ENCODE results near the gene RFFL. TPM values are rescaled to one million over a fixed set of nuclear protein-coding genes. Genes with fewer than 3 reads are reported as not detected.
A peak's percentile ranks its signal among the peaks of the same experiment; 100 is the strongest.

The RFFL gene
- total and polyA plus RNA-seq, 2 of the 4 experiments (the other 2 are of a cell fraction): 11.6 to 19.2 TPM

- in situ Hi-C loops (cut with MboI; ENCODE audit: low sequenced_read_pairs): no loop called here
- H3K9ac ChIP-seq (ENCODE audit: low read depth, low read length): no peak overlapping the region
- H3K4me3 ChIP-seq (ENCODE audit: insufficient read depth, low read depth, low read length): no peak overlapping the region
- peaks cover 43% of the 10 kb centered on the region for H3K36me3 ChIP-seq (ENCODE audit: control insufficient read depth, insufficient read depth, low read length)
- H4K91ac ChIP-seq (ENCODE audit: insufficient read depth, low read depth, low read length): no peak overlapping the region
- ATAC-seq (ENCODE audit: low read depth) (no peak), DNase-seq (peak; percentile 6)
- H2AFZ ChIP-seq (replicated peaks; ENCODE audit: low read length, poor library complexity): no peak overlapping the region
- H3K4me1 ChIP-seq (ENCODE audit: control insufficient read depth, insufficient read depth, low read length): peaks cover 22% of the 10 kb centered on the region
- H3K79me1 ChIP-seq (ENCODE audit: low read depth in 1 of 2, low read length in 2 of 2): peaks cover 0 to 15% of the 10 kb centered on the region in 2 experiments; a peak in 1 of 4 replicates
- H3K14ac ChIP-seq (replicated peaks; ENCODE audit: low read depth, low read length): no peak overlapping the region
- no peak for TF ChIP-seq MAZ (IDR thresholded peaks at IDR 0.05; ENCODE audit: borderline replicate concordance, low read depth, low read length)
- no peak for TF ChIP-seq CTCF (conservative IDR thresholded peaks at IDR 0.05; ENCODE audit: low read depth, low read length)
- no peak for TF ChIP-seq USF2 (IDR thresholded peaks at IDR 0.05; ENCODE audit: low read depth, low read length)
- TF ChIP-seq POLR2A (IDR thresholded peaks at IDR 0.05; ENCODE audit: low read depth, low read length): no peak
- no peak for TF ChIP-seq NFE2L2 (IDR thresholded peaks at IDR 0.05; ENCODE audit: low read depth, low read length)
- TF ChIP-seq CHD1 (IDR thresholded peaks at IDR 0.05; ENCODE audit: low read depth, low read length): no peak
- TF ChIP-seq CEBPB (IDR thresholded peaks at IDR 0.05; ENCODE audit: low read depth, low read length): no peak
- no peak for TF ChIP-seq MXI1 (IDR thresholded peaks at IDR 0.05; ENCODE audit: borderline replicate concordance, low read depth, low read length)
- no peak overlapping the region for H2AK5ac ChIP-seq (ENCODE audit: low read depth, low read length)
- no peak overlapping the region for H4K8ac ChIP-seq (ENCODE audit: low read depth in 2 of 2, low read length in 2 of 2)
- H2BK15ac ChIP-seq (ENCODE audit: low read depth, low read length): no peak overlapping the region
- no peak overlapping the region for H2BK5ac ChIP-seq (ENCODE audit: low read depth, low read length, poor library complexity, severe bottlenecking)
- no peak overlapping the region for H3K18ac ChIP-seq (ENCODE audit: low read depth, low read length)
- no peak overlapping the region for H2BK120ac ChIP-seq (ENCODE audit: low read depth, low read length)
- dilution Hi-C loops (cut with HindIII; ENCODE audit: low sequenced_read_pairs, unreplicated experiment): no loop called here
- H2BK20ac ChIP-seq (ENCODE audit: low read depth, low read length): no peak overlapping the region
- H3K4ac ChIP-seq (ENCODE audit: low read depth, low read length): no peak overlapping the region
- POLR2A ChIA-PET (ENCODE audit: unreplicated experiment): no interaction called here
- H3K27me3 ChIP-seq (ENCODE audit: control insufficient read depth, insufficient read depth, low read length): no peaks in the 10 kb centered on the region
- no CpG with 5 or more reads among the region's 2 CpGs for WGBS, 2 experiments (ENCODE audit: extremely low coverage in 2 of 2, insufficient read length in 1 of 2)
- no peak overlapping the region for H3K23ac ChIP-seq (ENCODE audit: low read depth, low read length)
- CTCF ChIA-PET: no interaction called here
- H4K5ac ChIP-seq (ENCODE audit: low read depth, low read length): no peak overlapping the region
- H3K4me2 ChIP-seq (ENCODE audit: low read depth, low read length): no peak overlapping the region
- no peak overlapping the region for H3K27ac ChIP-seq (ENCODE audit: insufficient read depth, low read length)
- H3K56ac ChIP-seq (ENCODE audit: extremely low read depth, insufficient read depth, low read length): no peak overlapping the region
- peaks cover 11% of the 10 kb centered on the region for H3K9me1 ChIP-seq (ENCODE audit: insufficient read depth, low read length)
- BruUV-seq (replicated peaks): no TSS peak
- no peaks in the 10 kb centered on the region for H3K9me3 ChIP-seq (ENCODE audit: control insufficient read depth, insufficient read depth, low read length)
- H4K20me1 ChIP-seq (ENCODE audit: insufficient read depth, low read length): no peaks in the 10 kb centered on the region
- intact Hi-C loops (cut with micrococcal nuclease): no loop called here
- H2AK9ac ChIP-seq (replicated peaks; ENCODE audit: low read depth, low read length, poor library complexity): no peak overlapping the region
Observed at GRCh38 chr17:35001549-35001948, 62.0 kb downstream of the RFFL start.
